ENCODE data around the gene MPZL1.

DNA sequence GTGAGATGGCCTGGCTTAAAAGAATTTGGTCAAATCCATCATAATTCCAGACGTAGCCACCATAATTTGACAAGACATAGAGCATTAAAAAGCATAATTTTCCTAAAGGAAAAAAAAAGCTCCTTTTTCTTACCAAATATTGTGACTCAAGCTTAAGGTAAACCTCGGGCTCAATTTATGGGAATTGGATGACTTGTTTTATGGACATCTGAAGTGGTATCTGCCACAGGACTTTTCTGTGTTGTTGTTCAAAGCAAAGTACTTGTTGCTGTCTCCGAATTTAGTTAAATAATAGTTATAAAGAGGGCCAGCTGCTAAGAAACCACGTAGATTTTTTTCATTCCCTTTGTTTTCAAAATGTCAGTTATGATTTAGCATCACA, 1.1 kb downstream of the MPZL1 start:
- TF ChIP-seq, protein P1, sequence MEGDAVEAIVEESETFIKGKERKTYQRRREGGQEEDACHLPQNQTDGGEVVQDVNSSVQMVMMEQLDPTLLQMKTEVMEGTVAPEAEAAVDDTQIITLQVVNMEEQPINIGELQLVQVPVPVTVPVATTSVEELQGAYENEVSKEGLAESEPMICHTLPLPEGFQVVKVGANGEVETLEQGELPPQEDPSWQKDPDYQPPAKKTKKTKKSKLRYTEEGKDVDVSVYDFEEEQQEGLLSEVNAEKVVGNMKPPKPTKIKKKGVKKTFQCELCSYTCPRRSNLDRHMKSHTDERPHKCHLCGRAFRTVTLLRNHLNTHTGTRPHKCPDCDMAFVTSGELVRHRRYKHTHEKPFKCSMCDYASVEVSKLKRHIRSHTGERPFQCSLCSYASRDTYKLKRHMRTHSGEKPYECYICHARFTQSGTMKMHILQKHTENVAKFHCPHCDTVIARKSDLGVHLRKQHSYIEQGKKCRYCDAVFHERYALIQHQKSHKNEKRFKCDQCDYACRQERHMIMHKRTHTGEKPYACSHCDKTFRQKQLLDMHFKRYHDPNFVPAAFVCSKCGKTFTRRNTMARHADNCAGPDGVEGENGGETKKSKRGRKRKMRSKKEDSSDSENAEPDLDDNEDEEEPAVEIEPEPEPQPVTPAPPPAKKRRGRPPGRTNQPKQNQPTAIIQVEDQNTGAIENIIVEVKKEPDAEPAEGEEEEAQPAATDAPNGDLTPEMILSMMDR (IDR thresholded peaks at IDR 0.05), result no peak
- TF ChIP-seq POLR2A (IDR thresholded peaks at IDR 0.05), result no peak

Measured in testis (tissue), 2 donors.